GM21360 (cell line): ENCODE data around the gene NKAIN2.
"Not testable (repeated sequence)": the region's sequence is repeated elsewhere in the genome, so short reads cannot be mapped to it uniquely, and the experiment has no call there.

Experiments used
- ATAC-seq: cut with Tn5 transposase; IDR thresholded peaks from one replicate; pipeline ENCODE4 v1.9.1; 2021; ENCODE audit warnings: mild to moderate bottlenecking, moderate library complexity; ENCODE audit not compliant: unreplicated experiment

NKAIN2 gene

GRCh38 chr6:123956492-123957139 lies 153.0 kb downstream of the NKAIN2 start:
- ATAC-seq = no peak

GRCh38 chr6:123962508-123962907 lies 158.8 kb downstream of the NKAIN2 start:
- ATAC-seq = no peak

- ATAC-seq = no peak
Observed at GRCh38 chr6:123965894-123966293, 162.2 kb downstream of the NKAIN2 start.

- no peak for ATAC-seq
Observed at GRCh38 chr6:123966618-123967017, 163.0 kb downstream of the NKAIN2 start.

- ATAC-seq = no peak
Observed at GRCh38 chr6:123967905-123968304, 164.2 kb downstream of the NKAIN2 start.

- ATAC-seq = no peak
Observed at GRCh38 chr6:123972600-123973294, 169.1 kb downstream of the NKAIN2 start.

- ATAC-seq = no peak
Observed at GRCh38 chr6:123980311-123980710, 176.6 kb downstream of the NKAIN2 start.

GRCh38 chr6:123986938-123987337 lies 183.3 kb downstream of the NKAIN2 start:
- ATAC-seq = peak; percentile 70

GRCh38 chr6:123989918-123990317 lies 186.3 kb downstream of the NKAIN2 start:
- not testable (repeated sequence) for ATAC-seq

GRCh38 chr6:123990376-123990775 lies 186.7 kb downstream of the NKAIN2 start:
- ATAC-seq = no peak

- no peak for ATAC-seq
Observed at GRCh38 chr6:123994168-123994567, 190.5 kb downstream of the NKAIN2 start.

- no peak for ATAC-seq
Observed at GRCh38 chr6:123994891-123995635, 191.4 kb downstream of the NKAIN2 start.

GRCh38 chr6:123997223-123997622 lies 193.6 kb downstream of the NKAIN2 start:
- ATAC-seq = no peak

GRCh38 chr6:124002377-124003081 lies 198.9 kb downstream of the NKAIN2 start:
- no peak for ATAC-seq

GRCh38 chr6:124007266-124007665 lies 203.6 kb downstream of the NKAIN2 start:
- ATAC-seq = no peak

- ATAC-seq = no peak
Observed at GRCh38 chr6:124008000-124008987, 204.6 kb downstream of the NKAIN2 start.

GRCh38 chr6:124008988-124009765 lies 205.5 kb downstream of the NKAIN2 start:
- no peak for ATAC-seq

- ATAC-seq = no peak
Observed at GRCh38 chr6:124010574-124010973, 206.9 kb downstream of the NKAIN2 start.

- no peak for ATAC-seq
Observed at GRCh38 chr6:124011180-124011579, 207.5 kb downstream of the NKAIN2 start.
